Naive thymus-derived CD4-positive, alpha-beta T cell (primary cell): Measurements from ENCODE around the gene WNT11. TPM values are rescaled to one million over a fixed set of nuclear protein-coding genes. Genes with fewer than 3 reads are reported as not detected.

Experiments
- ATAC-seq: fragments of 150-1000 bp; cut with Tn5 transposase; 2 replicates; pipeline ENCODE4 v1.10.0; 2021; ENCODE audit warnings: mild to moderate bottlenecking, moderate library complexity
- CTCF ChIA-PET: fragments of 350-600 bp; sonication (Branson Sonifier 250); formaldehyde crosslinking; loops from one replicate; lab custom pipeline; 2021; ENCODE audit warnings: antibody characterized with exemption; lab: Charles Lee
- POLR2A ChIA-PET: fragments of 350-600 bp; sonication (Branson Sonifier 250); formaldehyde crosslinking; loops from one replicate; lab custom pipeline; 2021; ENCODE audit warnings: antibody characterized with exemption, inconsistent platforms; lab: Charles Lee
- DNase-seq, 9 donors: peaks; one replicate each; pipeline versions ENCODE4 v3.0.0 to v3.0.0-alpha.2; 2020 to 2022; ENCODE audit warnings: mixed read lengths in 1 of 9
- H3K27ac ChIP-seq: one replicate; pipeline ENCODE4 v1.7.0; 2013; ENCODE audit warnings: mild to moderate bottlenecking, low read depth, low read length, moderate library complexity
- H3K27me3 ChIP-seq, 2 donors: one replicate each; pipeline ENCODE4 v1.7.0; 2013; ENCODE audit warnings: low read length in 2 of 2, mild to moderate bottlenecking in 2 of 2, moderate library complexity in 2 of 2; ENCODE audit not compliant: control insufficient read depth in 2 of 2, insufficient read depth in 2 of 2
- H3K36me3 ChIP-seq, 3 experiments: 1 replicate in 2 of 3; 2 replicates in 1 of 3; pipeline ENCODE4 v1.7.0; 2013; ENCODE audit warnings: low read length in 3 of 3, mild to moderate bottlenecking in 3 of 3, moderate library complexity in 1 of 3; ENCODE audit not compliant: insufficient read depth in 3 of 3, control insufficient read depth in 2 of 3
- H3K4me1 ChIP-seq, 2 donors: one replicate each; pipeline ENCODE4 v1.7.0; 2013; ENCODE audit warnings: low read length in 2 of 2, mild to moderate bottlenecking in 2 of 2, moderate library complexity in 1 of 2; ENCODE audit not compliant: control insufficient read depth in 2 of 2, insufficient read depth in 2 of 2
- H3K4me3 ChIP-seq: 2 replicates; pipeline ENCODE4 v1.7.0; 2013; ENCODE audit warnings: mild to moderate bottlenecking, low read length
- H3K9me3 ChIP-seq, 3 experiments: 1 replicate in 2 of 3; 2 replicates in 1 of 3; pipeline ENCODE4 v1.7.0; 2013; ENCODE audit warnings: low read length in 3 of 3; ENCODE audit not compliant: control insufficient read depth in 2 of 3
- H3K27ac Mint-ChIP-seq, 9 donors: one replicate each; pipeline ENCODE4 v1.8.0; 2020 to 2022; ENCODE audit warnings: mixed read lengths in 9 of 9, mild to moderate bottlenecking in 8 of 9, moderate library complexity in 5 of 9, inconsistent platforms in 2 of 9
- H3K27me3 Mint-ChIP-seq, 5 donors: one replicate each; pipeline ENCODE4 v1.8.0; 2021 to 2022; ENCODE audit warnings: mixed read lengths in 5 of 5, mild to moderate bottlenecking in 1 of 5
- H3K36me3 Mint-ChIP-seq, 5 donors: one replicate each; pipeline ENCODE4 v1.8.0; 2020 to 2022; ENCODE audit warnings: mixed read lengths in 5 of 5, mild to moderate bottlenecking in 3 of 5, inconsistent platforms in 1 of 5
- H3K4me1 Mint-ChIP-seq, 7 donors: one replicate each; pipeline ENCODE4 v1.8.0; 2020 to 2022; ENCODE audit warnings: mixed read lengths in 7 of 7, mild to moderate bottlenecking in 3 of 7, inconsistent platforms in 1 of 7
- H3K4me3 Mint-ChIP-seq, 10 donors: one replicate each; pipeline ENCODE4 v1.8.0; 2020 to 2022; ENCODE audit warnings: mild to moderate bottlenecking in 10 of 10, mixed read lengths in 10 of 10, moderate library complexity in 6 of 10, inconsistent platforms in 2 of 10
- H3K9me3 Mint-ChIP-seq, 11 donors: one replicate each; pipeline ENCODE4 v1.8.0; 2020 to 2022; ENCODE audit warnings: mixed read lengths in 11 of 11, mild to moderate bottlenecking in 4 of 11, inconsistent platforms in 1 of 11, moderate library complexity in 1 of 11
- intact Hi-C, 2 donors: fragments of 100-400 bp; cut with micrococcal nuclease; formaldehyde crosslinking; loops; one replicate each; pipeline ENCODE4 v1.15.1; 2023
- polyA plus RNA-seq, 2 donors: library from polyadenylated mRNA; unstranded; fragments of 300-500 nt; fragmentation: Illumina TruSeq; gene quantifications; one replicate each; pipeline ENCODE4 v1.2.3, GENCODE V29; 2021
- total RNA-seq, 6 experiments: library from RNA in 5 of 6; stranded (reverse) in 5 of 6; gene quantifications; 1 replicate in 5 of 6; 2 replicates in 1 of 6; pipeline ENCODE4 v1.2.3 and lab custom pipeline; 2021 to 2026

WNT11 gene
- total RNA-seq (under 1 TPM in 2 of 5 experiments, not detected in 3; 0.27 to 0.45 TPM), polyA plus RNA-seq (under 1 TPM in 1 of 2 donors, not detected in 1; 0.16 TPM), total RNA-seq (lab: John Stamatoyannopoulos, UW) (4.0 reads per million, percentile 21 among the genes with 10 or more reads in this experiment)

- H3K4me1 Mint-ChIP-seq: peaks cover 6 to 28% (median 18%) of the 10 kb centered on the region in 7 donors
- Histone ChIP-seq H3K4me1 (peaks cover 10 to 17% of the 10 kb centered on the region in 2 donors), H3K27me3 (peaks cover 0 to 12% of the 10 kb centered on the region in 2 donors), H3K4me3 (peak within 1 kb of the TSS; percentile 44), H3K27ac (no peak within 1 kb of the TSS), H3K36me3 (no peaks in the 10 kb centered on the region), H3K9me3 (no peaks in the 10 kb centered on the region)
- peak within 1 kb of the TSS; percentile 78 to 93 (median 82) for H3K4me3 Mint-ChIP-seq
- ATAC-seq: peak; percentile 9
- ChIA-PET CTCF (interaction anchor here (1.0 to 7.0 kb wide), 11 partner anchors 8 to 310 kb away, joined by 3 to 151 read pairs (median 9); no protein-coding TSS in a partner anchor), POLR2A (interaction anchor here (0.7 to 2.8 kb wide), 3 partner anchors 29 to 332 kb away, joined by 3 to 11 read pairs (median 9); no protein-coding TSS in a partner anchor)
- H3K9me3 Mint-ChIP-seq: no peaks in the 10 kb centered on the region
- H3K27me3 Mint-ChIP-seq: peaks cover 32 to 54% (median 40%) of the 10 kb centered on the region in 5 donors
- intact Hi-C loops: loop anchor here (1.0 to 5.0 kb wide), 10 partner anchors 29 to 474 kb away; partner anchors contain the start of genes EMSY (in 1 of the 2), GVQW3 (in 1 of the 2) and THAP12 (in 1 of the 2)
- DNase-seq: peak in 7 of 9 donors; percentile 14 to 47 (median 19)
- peak within 1 kb of the TSS in 2 of 9 donors; percentile 18 to 43 for H3K27ac Mint-ChIP-seq
- H3K36me3 Mint-ChIP-seq: no peaks in the 10 kb centered on the region
These were observed at the start of gene WNT11 for GRCh38 chr11:76206327-76207081. TSS of gene WNT11 (minus strand) at chr11:76206502. CDS start at chr11:76206407, 95 bp downstream.

GRCh38 chr11:76253416-76253815, 47.1 kb upstream of the WNT11 start:
- H3K36me3 Mint-ChIP-seq: no peaks in the 10 kb centered on the region
- no peak for ATAC-seq
- no peaks in the 10 kb centered on the region for H3K4me1 ChIP-seq
- peaks cover 0 to 15% (median 0%) of the 10 kb centered on the region in 3 experiments for H3K9me3 ChIP-seq
- no peak overlapping the region for H3K4me3 ChIP-seq
- ChIA-PET CTCF (no interaction called here), POLR2A (no interaction called here)
- peaks cover 0 to 16% (median 4%) of the 10 kb centered on the region in 11 donors for H3K9me3 Mint-ChIP-seq
- H3K36me3 ChIP-seq: no peaks in the 10 kb centered on the region
- no peak overlapping the region for H3K4me3 Mint-ChIP-seq
- H3K27ac ChIP-seq: no peak overlapping the region
- no peaks in the 10 kb centered on the region for H3K27me3 ChIP-seq
- peaks cover 0 to 3% (median 0%) of the 10 kb centered on the region in 7 donors for H3K4me1 Mint-ChIP-seq
- H3K27me3 Mint-ChIP-seq: peaks cover 0 to 11% (median 5%) of the 10 kb centered on the region in 5 donors
- intact Hi-C loops: no loop called here
- DNase-seq: no peak
- no peak overlapping the region for H3K27ac Mint-ChIP-seq

DNA sequence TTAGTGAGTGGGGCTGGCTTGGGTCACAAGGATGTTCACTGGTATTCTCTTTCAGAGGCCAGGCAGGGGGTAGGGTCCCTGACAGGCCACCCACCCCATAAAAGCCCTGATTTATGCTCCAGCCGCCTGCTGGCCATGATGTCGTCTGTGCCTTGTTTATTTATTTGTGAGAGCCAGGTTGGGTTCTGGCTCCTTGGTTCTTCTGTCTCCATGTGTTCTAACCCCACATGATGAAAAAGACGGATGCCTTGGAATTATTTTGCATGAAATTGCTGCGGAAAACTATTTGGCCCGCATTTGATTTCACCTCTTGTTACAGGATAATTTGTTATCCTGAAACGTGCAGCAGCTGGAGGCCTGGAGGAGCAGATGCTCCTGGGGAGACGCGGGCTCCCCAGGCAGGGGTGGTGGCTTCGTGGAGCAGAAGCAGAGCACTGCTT, 46.3 kb upstream of the WNT11 start:
- no peaks in the 10 kb centered on the region for H3K36me3 ChIP-seq
- Mint-ChIP-seq H3K9me3 (peaks cover 0 to 16% (median 4%) of the 10 kb centered on the region in 11 donors), H3K4me1 (peaks cover 0 to 3% (median 0%) of the 10 kb centered on the region in 7 donors), H3K27me3 (peaks cover 0 to 11% (median 5%) of the 10 kb centered on the region in 5 donors), H3K27ac (no peak overlapping the region), H3K4me3 (no peak overlapping the region), H3K36me3 (no peaks in the 10 kb centered on the region)
- intact Hi-C loops: no loop called here
- POLR2A ChIA-PET: no interaction called here
- ATAC-seq (no peak), DNase-seq (no peak)
- CTCF ChIA-PET: no interaction called here
- H3K4me1 ChIP-seq: no peaks in the 10 kb centered on the region
- H3K27me3 ChIP-seq: no peaks in the 10 kb centered on the region
- H3K4me3 ChIP-seq: no peak overlapping the region
- no peak overlapping the region for H3K27ac ChIP-seq
- H3K9me3 ChIP-seq: peaks cover 0 to 15% (median 0%) of the 10 kb centered on the region in 3 experiments

DNA sequence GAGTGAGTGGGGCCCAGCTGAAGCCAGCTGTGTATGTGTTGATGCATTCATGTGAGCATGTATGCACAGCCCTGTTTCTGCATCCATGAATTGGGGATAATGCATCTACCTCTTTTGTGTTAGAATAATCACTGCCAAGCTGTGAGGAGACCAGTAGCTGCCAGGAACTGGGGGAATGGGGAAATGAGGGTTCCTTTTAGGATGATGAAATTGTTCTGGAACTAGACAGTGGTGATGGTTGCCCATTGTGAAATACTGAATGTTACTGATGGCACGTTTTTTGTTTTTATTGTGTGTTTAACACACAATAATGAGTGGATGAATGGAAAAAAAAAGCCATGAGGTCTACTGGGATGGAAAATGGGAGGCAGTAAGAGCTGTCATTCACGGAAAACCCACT, 45.3 kb upstream of the WNT11 start:
- peak; percentile 54 for ATAC-seq
- POLR2A ChIA-PET: interaction anchor here (1.0 kb wide), 1 partner anchor 22 kb away, joined by 3 read pairs; no protein-coding TSS in a partner anchor

GRCh38 chr11:76251226-76251575, 44.9 kb upstream of the WNT11 start:
- POLR2A ChIA-PET: interaction anchor here (1.0 kb wide), 1 partner anchor 22 kb away, joined by 3 read pairs; no protein-coding TSS in a partner anchor
- no peaks in the 10 kb centered on the region for H3K36me3 Mint-ChIP-seq
- DNase-seq: no peak
- peaks cover 0 to 16% (median 4%) of the 10 kb centered on the region in 11 donors for H3K9me3 Mint-ChIP-seq
- Histone ChIP-seq H3K4me3 (no peak overlapping the region), H3K36me3 (no peaks in the 10 kb centered on the region), H3K9me3 (peaks cover 0 to 15% (median 0%) of the 10 kb centered on the region in 3 experiments), H3K4me1 (no peaks in the 10 kb centered on the region), H3K27ac (no peak overlapping the region), H3K27me3 (no peaks in the 10 kb centered on the region)
- no peak overlapping the region for H3K27ac Mint-ChIP-seq
- H3K4me3 Mint-ChIP-seq: no peak overlapping the region
- H3K4me1 Mint-ChIP-seq: peaks cover 0 to 3% (median 0%) of the 10 kb centered on the region in 7 donors
- ATAC-seq: no peak
- CTCF ChIA-PET: no interaction called here
- peaks cover 0 to 11% (median 5%) of the 10 kb centered on the region in 5 donors for H3K27me3 Mint-ChIP-seq
- intact Hi-C loops: no loop called here

More for the DNA sequence above, 45.3 kb upstream of the WNT11 start:
- Histone ChIP-seq H3K27me3 (no peaks in the 10 kb centered on the region), H3K36me3 (no peaks in the 10 kb centered on the region), H3K27ac (no peak overlapping the region), H3K9me3 (peaks cover 0 to 15% (median 0%) of the 10 kb centered on the region in 3 experiments), H3K4me1 (no peaks in the 10 kb centered on the region), H3K4me3 (no peak overlapping the region)
- intact Hi-C loops: no loop called here
- H3K9me3 Mint-ChIP-seq: peaks cover 0 to 16% (median 4%) of the 10 kb centered on the region in 11 donors
- peaks cover 0 to 3% (median 0%) of the 10 kb centered on the region in 7 donors for H3K4me1 Mint-ChIP-seq
- DNase-seq: no peak
- H3K27ac Mint-ChIP-seq: no peak overlapping the region
- H3K36me3 Mint-ChIP-seq: no peaks in the 10 kb centered on the region
- CTCF ChIA-PET: no interaction called here
- H3K4me3 Mint-ChIP-seq: no peak overlapping the region
- H3K27me3 Mint-ChIP-seq: peaks cover 0 to 11% (median 5%) of the 10 kb centered on the region in 5 donors

DNA sequence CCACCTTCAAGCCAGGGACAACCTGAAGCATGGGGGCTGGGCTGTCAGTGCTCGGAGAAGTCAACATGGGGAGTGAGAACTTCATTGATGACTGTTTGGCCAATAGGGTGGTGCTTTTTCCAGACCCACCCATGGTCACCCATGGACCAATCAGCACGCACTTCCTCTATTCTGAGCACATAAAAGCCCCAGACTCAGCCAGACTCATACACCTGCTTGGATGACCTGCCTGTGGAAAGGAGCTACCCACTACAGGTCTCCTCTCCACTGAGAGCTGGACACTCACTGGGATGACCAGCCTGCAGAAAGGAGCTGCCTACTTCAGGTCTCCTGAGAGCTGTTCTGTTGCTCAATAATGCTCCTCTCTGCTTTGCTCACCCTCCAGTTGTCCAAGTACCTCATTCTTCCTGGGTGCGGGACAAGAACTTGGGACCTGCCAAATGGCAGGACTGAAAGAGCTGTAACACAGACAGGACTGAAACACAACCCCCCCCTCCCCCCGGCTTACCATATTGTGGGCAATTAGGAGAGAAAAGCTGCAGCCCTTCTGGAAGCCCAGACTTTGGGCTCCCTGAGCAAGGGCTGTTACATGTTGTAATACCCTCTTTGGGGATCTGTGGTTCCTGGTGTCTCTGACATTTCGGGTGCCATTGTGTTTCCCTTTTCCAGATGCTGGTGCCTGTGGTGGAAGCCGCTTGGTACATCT, 44.4 kb upstream of the WNT11 start:
- Histone ChIP-seq H3K36me3 (no peaks in the 10 kb centered on the region), H3K27me3 (no peaks in the 10 kb centered on the region), H3K27ac (no peak overlapping the region), H3K4me1 (no peaks in the 10 kb centered on the region), H3K4me3 (no peak overlapping the region), H3K9me3 (peaks cover 0 to 15% (median 0%) of the 10 kb centered on the region in 3 experiments)
- intact Hi-C loops: no loop called here
- Mint-ChIP-seq H3K4me1 (peaks cover 0 to 3% (median 0%) of the 10 kb centered on the region in 7 donors), H3K9me3 (peaks cover 0 to 16% (median 4%) of the 10 kb centered on the region in 11 donors), H3K27ac (no peak overlapping the region), H3K4me3 (no peak overlapping the region), H3K36me3 (no peaks in the 10 kb centered on the region), H3K27me3 (peaks cover 0 to 11% (median 5%) of the 10 kb centered on the region in 5 donors)
- POLR2A ChIA-PET: interaction anchor here (1.0 kb wide), 1 partner anchor 21 kb away, joined by 3 read pairs; no protein-coding TSS in a partner anchor
- DNase-seq (no peak), ATAC-seq (no peak)
- CTCF ChIA-PET: interaction anchor here (0.8 kb wide), 1 partner anchor 584 kb away, joined by 5 read pairs; no protein-coding TSS in a partner anchor
